CD14-positive monocyte (primary cell): ENCODE data around the gene CYP26A1. TPM values are rescaled to one million over a fixed set of nuclear protein-coding genes. Genes with fewer than 3 reads are reported as not detected.
A peak's percentile ranks its signal among the peaks of the same experiment; 100 is the strongest.

Experiments
- DNase-seq, 3 donors: peaks; one replicate each; pipeline ENCODE4 v3.0.0-alpha.2; 2011 to 2022
- H2AFZ ChIP-seq: 2 replicates; pipeline ENCODE4 v1.6.0; 2012; ENCODE audit warnings: mild to moderate bottlenecking, low read depth, low read length, inconsistent platforms; ENCODE audit not compliant: insufficient read depth, poor library complexity, severe bottlenecking
- H3K27ac ChIP-seq, 2 donors: 1 replicate in 1 of 2; 2 replicates in 1 of 2; pipeline ENCODE4 v1.5.1; 2012 to 2013; ENCODE audit warnings: low read length in 2 of 2, control low read depth in 1 of 2, inconsistent platforms in 1 of 2, low read depth in 1 of 2, mild to moderate bottlenecking in 1 of 2
- H3K27me3 ChIP-seq, 2 donors: one replicate each; pipeline versions ENCODE4 v1.6.0 to v1.6.1; 2011 to 2013; ENCODE audit warnings: low read length in 2 of 2; ENCODE audit not compliant: control insufficient read depth in 2 of 2, insufficient read depth in 2 of 2
- H3K36me3 ChIP-seq, 2 donors: replicated peaks in 1 of 2; 1 replicate in 1 of 2; 2 replicates in 1 of 2; pipeline versions ENCODE4 v1.5.1 to v1.6.1; 2012 to 2013; ENCODE audit warnings: low read length in 2 of 2, control low read depth in 1 of 2, inconsistent platforms in 1 of 2, mild to moderate bottlenecking in 1 of 2; ENCODE audit not compliant: insufficient read depth in 2 of 2, control insufficient read depth in 1 of 2
- H3K4me1 ChIP-seq, 2 donors: 1 replicate in 1 of 2; 2 replicates in 1 of 2; pipeline versions ENCODE4 v1.5.1 to v1.6.1; 2012 to 2013; ENCODE audit warnings: low read length in 2 of 2, control low read depth in 1 of 2, inconsistent platforms in 1 of 2, mild to moderate bottlenecking in 1 of 2, moderate library complexity in 1 of 2; ENCODE audit not compliant: insufficient read depth in 2 of 2, control insufficient read depth in 1 of 2
- H3K4me2 ChIP-seq: replicated peaks from 2 replicates; pipeline ENCODE3; 2012; ENCODE audit warnings: low read length, moderate library complexity, mild to moderate bottlenecking; ENCODE audit not compliant: poor library complexity, severe bottlenecking; ENCODE audit errors: extremely low read depth
- H3K4me3 ChIP-seq, 3 experiments: fragments of 200-600 bp in 1 of 3; sonication (generic) in 1 of 3; replicated peaks in 1 of 3; 1 replicate in 2 of 3; 2 replicates in 1 of 3; pipeline ENCODE4 v1.5.1; 2011 to 2013; ENCODE audit warnings: low read length in 3 of 3, mild to moderate bottlenecking in 3 of 3, control low read depth in 2 of 3, low read depth in 2 of 3, inconsistent platforms in 1 of 3, moderate library complexity in 1 of 3
- H3K79me2 ChIP-seq: 2 replicates; pipeline ENCODE4 v1.6.0; 2012; ENCODE audit warnings: mild to moderate bottlenecking, control low read depth, inconsistent platforms, low read length, moderate library complexity; ENCODE audit not compliant: insufficient read depth
- H3K9ac ChIP-seq: 2 replicates; pipeline ENCODE4 v1.6.0; 2017; ENCODE audit warnings: low read length, mild to moderate bottlenecking; ENCODE audit not compliant: insufficient read depth, poor library complexity, severe bottlenecking
- H3K9me3 ChIP-seq, 2 donors: replicated peaks in 1 of 2; 1 replicate in 1 of 2; 2 replicates in 1 of 2; pipeline versions ENCODE4 v1.5.1 to v1.6.1; 2012 to 2013; ENCODE audit warnings: low read length in 2 of 2, control low read depth in 1 of 2; ENCODE audit not compliant: control insufficient read depth in 1 of 2, insufficient read depth in 1 of 2
- H4K20me1 ChIP-seq: 2 replicates; pipeline ENCODE4 v1.6.0; 2012; ENCODE audit warnings: mild to moderate bottlenecking, low read length, control low read depth, moderate library complexity; ENCODE audit not compliant: insufficient read depth
- H3K27ac Mint-ChIP-seq, 7 donors: one replicate each; pipeline ENCODE4 v1.8.0; 2020; ENCODE audit warnings: mild to moderate bottlenecking in 7 of 7, mixed read lengths in 7 of 7, moderate library complexity in 6 of 7, inconsistent platforms in 2 of 7
- H3K27me3 Mint-ChIP-seq, 3 donors: one replicate each; pipeline ENCODE4 v1.8.0; 2021 to 2022; ENCODE audit warnings: low read depth in 3 of 3, mild to moderate bottlenecking in 3 of 3, mixed read lengths in 3 of 3, moderate library complexity in 3 of 3, inconsistent platforms in 1 of 3
- H3K36me3 Mint-ChIP-seq, 2 donors: one replicate each; pipeline ENCODE4 v1.8.0; 2020; ENCODE audit warnings: mixed read lengths in 2 of 2, inconsistent platforms in 1 of 2, mild to moderate bottlenecking in 1 of 2
- H3K4me1 Mint-ChIP-seq: one replicate; pipeline ENCODE4 v1.8.0; 2020; ENCODE audit warnings: mild to moderate bottlenecking, mixed read lengths
- H3K4me3 Mint-ChIP-seq, 2 donors: one replicate each; pipeline ENCODE4 v1.8.0; 2020; ENCODE audit warnings: mild to moderate bottlenecking in 2 of 2, mixed read lengths in 2 of 2, moderate library complexity in 1 of 2
- H3K9me3 Mint-ChIP-seq, 7 donors: one replicate each; pipeline ENCODE4 v1.8.0; 2020 to 2022; ENCODE audit warnings: mixed read lengths in 7 of 7, mild to moderate bottlenecking in 6 of 7, moderate library complexity in 6 of 7, inconsistent platforms in 2 of 7
- CTCF ChIP-seq: fragments of 200-600 bp; IDR thresholded peaks from one replicate; pipeline ENCODE4 v1.8.0; 2022; ENCODE audit warnings: antibody characterized with exemption, mild to moderate bottlenecking
- WGBS: methylation state at CpG from one replicate; pipeline ENCODE4 v1.1.5; 2013; ENCODE audit warnings: missing lambda C conversion rate; ENCODE audit not compliant: insufficient coverage; 5-methylcytosine and 5-hydroxymethylcytosine counted together
- intact Hi-C, 2 donors: fragments of 100-400 bp; cut with micrococcal nuclease; formaldehyde crosslinking; loops; one replicate each; pipeline versions ENCODE4 v1.15.0 to v1.15.1; 2023
- polyA plus RNA-seq, 3 donors: library from polyadenylated mRNA; depleted of rRNA in 1 of 3; unstranded in 2 of 3; stranded (reverse) in 1 of 3; fragments of 300-500 nt in 2 of 3; fragments of >200 nt in 1 of 3; fragmentation: Illumina TruSeq in 2 of 3; gene quantifications; 1 replicate in 2 of 3; 2 replicates in 1 of 3; pipeline ENCODE4 v1.2.3, GENCODE V29; 2012 to 2021

The CYP26A1 gene
- polyA plus RNA-seq, 3 donors = not detected

GRCh38 chr10:93088466-93088865, 14.8 kb downstream of the CYP26A1 start:
- intact Hi-C loops = no loop called here
- no peaks in the 10 kb centered on the region for H3K36me3 ChIP-seq
- no peaks in the 10 kb centered on the region for H4K20me1 ChIP-seq
- H3K9ac ChIP-seq = no peak overlapping the region
- Mint-ChIP-seq H3K27ac (no peak overlapping the region), H3K36me3 (no peaks in the 10 kb centered on the region), H3K9me3 (no peaks in the 10 kb centered on the region), H3K4me3 (no peak overlapping the region), H3K27me3 (peaks cover 6 to 9% (median 7%) of the 10 kb centered on the region in 3 donors), H3K4me1 (peaks cover 9% of the 10 kb centered on the region)
- no peaks in the 10 kb centered on the region for H3K4me1 ChIP-seq
- DNase-seq = no peak
- H3K27me3 ChIP-seq = no peaks in the 10 kb centered on the region
- H3K4me3 ChIP-seq = no peak overlapping the region
- H2AFZ ChIP-seq = no peak overlapping the region
- no peaks in the 10 kb centered on the region for H3K79me2 ChIP-seq
- TF ChIP-seq CTCF = no peak
- H3K4me2 ChIP-seq = no peak overlapping the region
- WGBS = 79% methylated on average over 3 of the region's 4 CpGs
- no peaks in the 10 kb centered on the region for H3K9me3 ChIP-seq
- H3K27ac ChIP-seq = no peak overlapping the region

GRCh38 chr10:93090619-93091018, 16.9 kb downstream of the CYP26A1 start:
- H3K4me3 ChIP-seq = no peak overlapping the region
- no peak overlapping the region for H3K27ac ChIP-seq
- Mint-ChIP-seq H3K36me3 (no peaks in the 10 kb centered on the region), H3K4me3 (no peak overlapping the region), H3K27ac (no peak overlapping the region), H3K9me3 (no peaks in the 10 kb centered on the region), H3K4me1 (peaks cover 9% of the 10 kb centered on the region), H3K27me3 (peaks cover 7 to 11% (median 10%) of the 10 kb centered on the region in 3 donors)
- H3K27me3 ChIP-seq = no peaks in the 10 kb centered on the region
- DNase-seq = peak in 1 of 3 donors; percentile 5
- H3K4me1 ChIP-seq = no peaks in the 10 kb centered on the region
- no peak overlapping the region for H2AFZ ChIP-seq
- no peak overlapping the region for H3K9ac ChIP-seq
- no peaks in the 10 kb centered on the region for H3K36me3 ChIP-seq
- H3K79me2 ChIP-seq = no peaks in the 10 kb centered on the region
- no peaks in the 10 kb centered on the region for H3K9me3 ChIP-seq
- TF ChIP-seq CTCF = no peak
- H4K20me1 ChIP-seq = no peaks in the 10 kb centered on the region
- intact Hi-C loops = no loop called here
- H3K4me2 ChIP-seq = no peak overlapping the region
- 0% methylated on average over 2 of the region's 2 CpGs for WGBS
